BE2C (cell line): ENCODE data around the gene TSHZ3.
A peak's percentile ranks its signal among the peaks of the same experiment; 100 is the strongest.

Experiments
- DNase-seq: peaks from one replicate; pipeline ENCODE4 v3.0.0-alpha.2; 2020
- H3K27me3 ChIP-seq: fragments of 250-450 bp; sonication (Bioruptor Pico); 2 replicates; pipeline ENCODE4 v1.5.1; 2020; ENCODE audit warnings: mild to moderate bottlenecking
- H3K36me3 ChIP-seq: fragments of 250-450 bp; sonication (Bioruptor Pico); 2 replicates; pipeline ENCODE4 v1.5.1; 2020; ENCODE audit warnings: mild to moderate bottlenecking
- H3K4me1 ChIP-seq: fragments of 250-450 bp; sonication (Bioruptor Pico); 2 replicates; pipeline ENCODE4 v1.5.1; 2020
- H3K4me3 ChIP-seq: 2 replicates; pipeline ENCODE4 v1.5.1; 2011; ENCODE audit warnings: low read depth, low read length
- H3K9me3 ChIP-seq: fragments of 250-450 bp; sonication (Bioruptor Pico); 2 replicates; pipeline ENCODE4 v1.5.1; 2020
- TF ChIP-seq, protein P1 (sequence below): IDR thresholded peaks from 2 replicates; pipeline ENCODE4 v1.5.1; 2012; ENCODE audit warnings: mild to moderate bottlenecking, low read depth, low read length

The TSHZ3 gene

DNA sequence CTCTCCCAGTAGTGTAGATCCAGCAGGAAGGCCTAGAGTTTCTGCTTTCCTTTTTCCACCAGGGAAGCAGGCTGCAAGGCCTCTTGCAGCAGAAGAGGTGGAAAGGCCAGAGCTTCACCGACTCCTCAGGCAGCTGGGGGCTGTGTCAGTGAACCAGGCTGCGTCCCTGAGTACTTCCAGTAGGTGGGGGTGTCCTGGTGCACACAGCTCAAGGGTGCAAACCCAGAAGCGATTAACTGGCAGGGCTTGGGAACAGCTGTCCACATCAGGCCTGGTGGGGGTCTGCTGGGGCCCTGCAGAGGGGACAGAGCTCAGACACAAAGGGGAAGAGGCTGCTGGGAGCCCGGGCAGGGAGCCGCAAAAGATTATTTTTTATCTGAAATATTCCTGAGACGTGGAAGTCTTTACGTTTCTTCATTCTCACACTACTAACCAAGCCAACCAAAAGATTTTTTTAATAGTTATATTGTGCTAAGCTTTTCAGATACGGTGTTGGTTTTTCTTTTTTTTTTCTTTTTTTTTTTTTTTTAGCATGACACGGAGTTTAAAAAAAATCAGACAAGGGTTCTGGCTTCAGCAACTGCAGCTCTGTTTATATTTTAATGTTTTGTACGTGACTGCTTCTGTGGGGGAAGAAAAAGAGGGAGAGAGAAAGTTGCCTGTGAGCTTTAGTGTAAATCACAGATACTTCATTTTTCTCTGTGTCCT lies 11.0 kb downstream of the TSHZ3 start:
- peak; percentile 84 for DNase-seq

DNA sequence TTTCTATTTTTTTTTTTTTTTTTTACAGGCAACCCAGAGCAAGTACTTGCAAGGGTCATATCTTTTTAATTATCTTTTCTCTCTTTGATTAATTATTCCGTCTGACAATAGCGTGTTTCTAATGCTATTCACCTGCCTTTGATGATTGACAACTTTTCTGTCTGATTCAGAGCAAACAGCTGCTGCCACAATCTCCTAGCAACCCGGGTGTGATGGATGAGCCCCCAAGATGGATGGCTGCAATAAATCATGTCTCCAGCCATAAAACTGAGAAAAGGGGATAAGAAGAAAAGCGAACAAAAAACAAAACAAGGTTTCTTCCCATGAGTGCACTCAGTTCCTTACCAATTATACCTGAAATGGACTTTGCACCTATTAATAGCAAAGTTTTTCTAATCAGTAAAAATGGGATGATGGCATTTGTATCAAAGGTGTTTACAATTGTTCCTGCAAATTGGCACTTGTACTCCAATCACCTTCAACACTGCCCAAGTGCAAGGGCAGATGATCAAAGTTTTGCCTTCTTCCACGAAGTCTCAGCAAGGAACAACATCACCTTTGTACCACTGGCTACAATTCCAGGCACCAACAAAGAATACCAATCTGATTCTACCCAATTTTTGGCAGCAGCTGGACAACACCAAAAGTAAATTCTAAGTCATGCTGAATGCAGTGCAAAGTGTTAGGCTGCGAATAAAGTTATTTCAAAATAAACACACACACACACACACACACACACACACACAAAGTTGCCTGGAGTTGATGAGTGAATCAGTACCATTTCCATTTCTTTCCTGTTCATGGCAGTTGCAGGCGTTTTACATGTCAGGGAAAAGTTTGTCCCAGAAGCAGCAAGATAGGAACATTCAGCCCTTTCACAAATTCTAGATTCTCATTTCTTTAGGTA lies 12.0 kb downstream of the TSHZ3 start:
- Histone ChIP-seq H3K36me3 (no peaks in the 10 kb centered on the region), H3K9me3 (no peaks in the 10 kb centered on the region), H3K4me1 (peaks cover 15% of the 10 kb centered on the region), H3K27me3 (no peaks in the 10 kb centered on the region), H3K4me3 (no peak overlapping the region)
- TF ChIP-seq, protein P1, sequence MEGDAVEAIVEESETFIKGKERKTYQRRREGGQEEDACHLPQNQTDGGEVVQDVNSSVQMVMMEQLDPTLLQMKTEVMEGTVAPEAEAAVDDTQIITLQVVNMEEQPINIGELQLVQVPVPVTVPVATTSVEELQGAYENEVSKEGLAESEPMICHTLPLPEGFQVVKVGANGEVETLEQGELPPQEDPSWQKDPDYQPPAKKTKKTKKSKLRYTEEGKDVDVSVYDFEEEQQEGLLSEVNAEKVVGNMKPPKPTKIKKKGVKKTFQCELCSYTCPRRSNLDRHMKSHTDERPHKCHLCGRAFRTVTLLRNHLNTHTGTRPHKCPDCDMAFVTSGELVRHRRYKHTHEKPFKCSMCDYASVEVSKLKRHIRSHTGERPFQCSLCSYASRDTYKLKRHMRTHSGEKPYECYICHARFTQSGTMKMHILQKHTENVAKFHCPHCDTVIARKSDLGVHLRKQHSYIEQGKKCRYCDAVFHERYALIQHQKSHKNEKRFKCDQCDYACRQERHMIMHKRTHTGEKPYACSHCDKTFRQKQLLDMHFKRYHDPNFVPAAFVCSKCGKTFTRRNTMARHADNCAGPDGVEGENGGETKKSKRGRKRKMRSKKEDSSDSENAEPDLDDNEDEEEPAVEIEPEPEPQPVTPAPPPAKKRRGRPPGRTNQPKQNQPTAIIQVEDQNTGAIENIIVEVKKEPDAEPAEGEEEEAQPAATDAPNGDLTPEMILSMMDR, result no peak
- no peak for DNase-seq

More for the DNA sequence above, 11.0 kb downstream of the TSHZ3 start:
- no peak overlapping the region for H3K4me3 ChIP-seq
- H3K4me1 ChIP-seq, result peaks cover 15% of the 10 kb centered on the region
- no peaks in the 10 kb centered on the region for H3K36me3 ChIP-seq
- H3K9me3 ChIP-seq, result no peaks in the 10 kb centered on the region
- no peaks in the 10 kb centered on the region for H3K27me3 ChIP-seq
- TF ChIP-seq, protein P1, result peak; percentile 82

DNA sequence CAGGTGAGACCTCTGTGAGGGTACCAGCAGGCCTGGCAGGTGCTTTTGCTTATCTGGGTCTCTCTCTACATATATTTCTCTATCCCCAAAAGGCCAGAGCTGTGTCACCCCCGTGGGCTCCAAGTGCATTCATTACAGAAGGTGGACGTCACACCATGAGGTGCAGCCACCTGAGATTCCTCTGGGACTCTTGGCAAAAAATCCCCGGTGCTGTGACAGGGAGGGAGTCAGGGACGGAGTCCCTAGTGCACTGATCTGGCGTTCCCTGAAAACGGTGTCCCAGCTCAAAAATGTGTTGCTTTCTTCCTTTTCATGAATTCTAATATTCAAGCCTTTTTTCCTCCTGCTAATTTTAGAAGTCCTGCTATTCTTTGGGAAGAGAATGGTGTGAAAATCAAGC lies 13.5 kb downstream of the TSHZ3 start:
- Histone ChIP-seq H3K9me3 (no peaks in the 10 kb centered on the region), H3K4me3 (no peak overlapping the region), H3K36me3 (no peaks in the 10 kb centered on the region), H3K4me1 (peaks cover 13% of the 10 kb centered on the region), H3K27me3 (no peaks in the 10 kb centered on the region)
- DNase-seq, result no peak
- TF ChIP-seq, protein P1, result no peak

DNA sequence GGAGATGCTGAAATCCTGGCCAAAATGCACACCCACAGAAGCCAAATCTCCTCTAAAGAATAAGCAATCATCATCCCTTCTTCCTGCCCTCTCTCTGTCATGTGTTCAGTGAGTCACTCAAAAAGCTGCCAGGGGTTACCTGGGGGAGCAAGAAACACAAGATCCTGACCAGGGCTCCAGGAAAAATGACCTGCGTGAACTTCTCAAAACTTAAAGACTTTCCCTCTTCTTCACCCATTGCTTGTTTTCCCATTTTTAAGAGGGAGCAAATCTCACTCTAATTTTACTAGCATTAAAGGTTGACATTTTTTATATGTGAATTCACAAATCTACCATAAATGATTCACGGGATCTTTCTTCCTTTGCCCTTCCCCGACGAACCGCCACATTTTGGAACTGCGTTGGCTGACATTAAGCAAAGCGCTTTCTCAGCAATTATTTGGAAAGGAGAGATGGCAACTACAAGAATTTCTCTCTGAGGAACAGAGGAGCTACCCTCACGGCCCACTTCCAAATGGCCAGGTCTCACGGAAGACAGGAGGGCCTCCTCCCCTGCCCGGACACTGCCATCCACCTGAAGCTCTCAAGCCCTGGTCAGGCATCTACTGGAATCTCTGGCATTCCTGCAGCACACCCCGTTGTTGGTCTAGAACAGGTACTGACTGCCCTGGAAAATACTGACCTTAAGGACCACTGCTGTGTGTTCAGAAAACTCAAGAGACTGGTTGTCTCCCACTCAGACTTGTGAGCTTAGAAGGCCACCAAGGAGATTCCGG lies 14.2 kb downstream of the TSHZ3 start:
- Histone ChIP-seq H3K27me3 (no peaks in the 10 kb centered on the region), H3K4me3 (no peak overlapping the region), H3K36me3 (no peaks in the 10 kb centered on the region), H3K9me3 (no peaks in the 10 kb centered on the region), H3K4me1 (peaks cover 12% of the 10 kb centered on the region)
- TF ChIP-seq, protein P1, result no peak
- DNase-seq, result no peak

DNA sequence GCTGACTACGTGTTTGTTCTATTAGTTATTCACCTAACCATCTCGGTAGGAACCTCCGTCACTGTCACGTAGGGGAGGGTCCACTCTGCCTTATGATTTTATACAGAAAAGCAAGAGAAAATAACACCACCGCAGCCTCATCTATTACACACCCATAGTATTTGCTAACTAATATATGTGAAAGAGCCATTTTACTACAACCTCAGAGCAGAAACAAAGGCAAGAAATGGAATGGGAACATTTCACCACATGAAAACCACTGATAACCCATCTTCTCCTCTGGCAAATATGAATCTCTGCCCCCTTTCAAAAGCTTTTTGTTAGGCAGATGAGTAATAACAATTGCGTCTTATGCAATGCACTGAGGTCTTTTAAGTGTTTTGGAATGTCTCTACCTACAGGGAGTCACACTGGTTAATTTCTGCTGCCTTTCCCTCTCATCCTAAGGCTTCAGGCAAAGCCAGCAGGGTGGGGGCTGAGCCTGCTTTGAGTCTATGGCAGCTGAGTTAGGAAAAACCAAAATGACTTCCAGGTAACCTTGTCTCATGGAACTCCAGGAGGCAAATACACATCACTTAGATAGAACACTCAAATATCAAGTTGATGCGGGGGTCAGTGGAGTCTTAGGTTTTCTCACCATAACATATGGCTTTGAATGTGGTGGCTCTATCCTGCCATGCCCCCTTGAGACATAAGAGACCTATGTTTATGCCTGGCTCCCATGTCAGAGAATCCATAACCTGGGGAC lies 15.0 kb downstream of the TSHZ3 start:
- TF ChIP-seq, protein P1, result no peak
- H3K27me3 ChIP-seq, result no peaks in the 10 kb centered on the region

More for the DNA sequence above, 15.0 kb downstream of the TSHZ3 start:
- Histone ChIP-seq H3K4me3 (no peak overlapping the region), H3K4me1 (peaks cover 6% of the 10 kb centered on the region), H3K36me3 (no peaks in the 10 kb centered on the region), H3K9me3 (no peaks in the 10 kb centered on the region)
- DNase-seq, result no peak
